Esophagus mucosa (tissue), 1 donor: ENCODE measurements around the gene HBZ. TPM values are rescaled to one million over a fixed set of nuclear protein-coding genes. Genes with fewer than 3 reads are reported as not detected.
"Not testable (repeated sequence)": the region's sequence is repeated elsewhere in the genome, so short reads cannot be mapped to it uniquely, and the experiment has no call there.

ENCODE experiments used
- ATAC-seq: fragments of 200-7000 bp; cut with Tn5 transposase; one replicate; pipeline ENCODE4 v1.9.1; 2020
- total RNA-seq: library from RNA; stranded (reverse); gene quantifications from one replicate; pipeline ENCODE4 v1.2.4, GENCODE V29; 2023
- donor health status: DM: yes; HTN: yes; CAD: no.

The HBZ gene
- total RNA-seq, 1 donor from 2014 or later, result not detected

DNA sequence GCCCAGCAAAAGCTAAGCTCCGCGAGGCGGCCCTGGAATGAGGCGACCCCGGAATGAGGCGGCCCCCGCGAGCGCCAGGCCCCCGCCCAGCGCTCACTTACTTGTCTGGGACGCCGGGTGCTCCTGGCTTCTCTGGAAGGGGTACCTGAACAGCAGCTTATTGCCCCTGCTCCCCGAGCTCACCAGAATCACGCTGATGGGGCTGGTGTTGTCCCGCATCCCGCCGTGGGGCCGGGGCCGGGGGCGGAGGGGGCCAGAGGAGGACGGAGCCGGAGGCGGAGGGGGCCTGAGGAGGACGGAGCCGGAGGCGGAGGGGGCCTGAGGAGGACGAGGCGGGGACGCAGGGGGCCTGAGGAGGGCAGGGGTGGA lies 14.4 kb upstream of the HBZ start:
- peak; percentile 47 for ATAC-seq

DNA sequence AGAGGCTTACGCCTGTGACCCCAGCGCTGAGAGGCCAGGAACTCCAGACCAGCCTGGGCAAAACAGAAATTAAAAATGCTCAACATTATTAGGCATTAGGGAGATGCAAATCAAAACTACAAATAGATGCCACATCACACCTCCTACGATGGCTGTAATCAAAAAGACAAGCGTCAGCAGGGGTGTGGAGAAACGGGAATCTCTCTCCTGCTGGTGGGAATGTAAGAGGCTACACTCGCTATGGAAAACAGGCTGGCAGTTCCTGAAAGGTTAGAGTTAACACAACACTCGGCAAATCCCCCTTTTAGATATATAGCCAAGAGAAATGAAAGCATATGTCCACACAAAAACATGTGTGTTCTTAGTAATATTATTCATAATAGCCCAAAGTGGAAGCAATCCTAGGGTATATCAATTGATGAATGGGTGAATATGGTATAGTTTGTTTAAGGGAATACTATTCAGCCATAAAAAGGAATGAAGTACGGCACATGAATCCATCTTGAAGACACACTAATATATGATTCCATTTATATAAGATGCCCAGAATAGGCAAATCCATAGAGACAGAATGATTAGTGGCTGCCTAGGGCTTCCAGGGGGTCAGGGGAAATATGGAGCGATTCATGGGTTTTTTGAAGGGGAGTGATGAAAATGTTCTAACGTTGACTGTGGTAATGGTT lies 12.1 kb upstream of the HBZ start:
- ATAC-seq, result no peak

DNA sequence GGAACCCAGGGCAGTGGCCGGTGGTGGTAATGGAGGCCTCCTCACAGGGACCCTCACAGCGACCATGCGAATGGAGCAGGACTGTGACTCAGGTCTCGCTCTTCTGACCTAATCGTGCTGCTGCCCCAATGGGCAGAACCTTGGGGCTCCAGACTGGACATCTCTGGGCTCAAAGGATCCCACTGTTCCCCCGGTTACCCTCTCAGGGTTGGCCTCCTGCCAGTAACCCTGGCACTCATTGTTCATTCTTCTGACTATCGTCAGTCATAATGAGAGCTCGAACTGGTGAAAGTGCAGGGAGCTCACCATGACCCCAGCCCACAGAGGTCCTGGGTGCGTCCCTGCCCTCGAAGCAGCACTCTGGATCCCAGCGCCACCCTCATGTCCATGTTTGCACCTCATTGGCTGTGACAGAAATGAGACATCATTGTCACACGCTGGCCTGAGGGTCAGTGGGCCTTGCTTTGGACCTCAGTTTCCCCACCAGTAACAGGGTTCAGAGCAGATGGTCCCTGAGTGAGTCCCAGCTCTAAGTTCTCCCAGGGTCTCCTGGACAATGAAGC lies 10.0 kb upstream of the HBZ start:
- no peak for ATAC-seq

DNA sequence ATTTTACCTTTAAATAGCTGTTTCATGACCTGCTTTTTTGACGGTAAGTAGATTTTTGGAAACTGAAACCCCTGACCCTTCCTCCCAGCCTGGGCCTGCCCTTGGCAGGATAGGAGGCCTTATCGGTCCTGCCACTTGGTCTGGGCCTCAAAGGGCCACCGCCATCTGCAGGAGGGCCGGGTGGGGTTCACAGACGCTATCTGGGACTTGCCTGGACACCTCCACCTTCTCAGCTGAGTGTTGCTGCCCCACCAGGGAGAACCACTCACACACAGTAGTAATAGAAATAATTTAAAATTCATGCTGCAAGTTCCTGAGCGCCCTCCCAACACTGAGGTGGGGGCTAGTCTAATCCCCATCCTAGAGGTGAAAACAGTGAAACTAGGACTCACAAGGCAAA lies 9.4 kb upstream of the HBZ start:
- ATAC-seq, result no peak

DNA sequence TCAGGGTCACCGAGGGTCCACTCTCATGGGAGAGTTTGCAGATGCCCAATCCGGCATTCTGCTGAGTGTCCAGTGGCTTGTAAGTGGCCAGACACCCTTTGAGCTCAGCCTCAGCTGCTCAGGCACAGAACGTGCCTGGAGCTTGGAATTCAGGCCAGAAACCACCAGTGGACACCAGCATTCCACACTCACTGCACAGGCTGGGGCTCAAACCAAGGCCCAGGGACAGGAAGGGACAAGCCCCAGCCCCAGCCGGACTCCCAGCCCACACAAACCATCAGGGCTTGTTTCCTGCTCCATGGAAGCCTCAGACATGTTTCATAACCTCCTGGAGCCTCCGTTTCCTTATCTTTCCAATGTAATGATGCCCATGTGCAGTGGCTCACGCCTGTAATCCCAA lies 9.0 kb upstream of the HBZ start:
- no peak for ATAC-seq

DNA sequence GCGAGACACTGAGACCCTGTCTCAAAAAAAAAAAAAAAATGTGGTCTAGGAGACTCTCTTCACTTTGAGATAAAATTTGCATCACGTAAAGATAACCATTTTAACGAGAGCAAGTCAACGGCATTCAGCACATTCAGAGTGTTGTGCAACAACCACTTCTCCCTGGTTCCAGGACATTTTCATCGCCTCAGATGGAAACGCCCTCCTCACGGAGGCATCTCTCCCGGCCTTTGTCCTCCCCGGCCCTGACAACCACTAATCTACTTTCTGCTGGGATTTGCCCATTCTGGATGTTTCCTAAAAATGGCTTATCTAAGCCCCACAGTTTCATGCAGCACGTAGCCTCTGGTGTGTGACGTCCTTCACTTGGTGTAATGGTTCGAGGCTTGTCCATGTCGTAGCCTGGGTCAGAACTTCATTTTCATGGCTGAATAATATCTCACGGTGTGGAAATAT lies 7.6 kb upstream of the HBZ start:
- ATAC-seq, result no peak

DNA sequence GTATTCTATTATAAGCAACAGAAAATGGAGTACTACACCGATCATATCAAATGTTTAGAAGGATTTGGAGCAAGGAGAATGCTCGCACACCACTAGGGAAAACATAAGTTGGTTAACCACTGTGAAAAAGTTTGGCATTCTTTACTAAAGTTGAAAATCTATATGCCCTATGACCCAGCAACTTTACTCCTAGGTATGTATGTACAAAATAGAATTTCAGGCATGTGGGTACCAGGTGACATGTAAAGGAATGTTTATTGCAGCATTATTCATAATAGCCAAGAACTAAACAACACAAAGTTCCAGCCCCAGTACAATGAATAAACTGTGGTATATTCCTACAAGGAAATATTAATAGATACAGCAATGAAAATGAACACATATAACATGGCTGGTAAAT lies 5.8 kb upstream of the HBZ start:
- ATAC-seq, result no peak

DNA sequence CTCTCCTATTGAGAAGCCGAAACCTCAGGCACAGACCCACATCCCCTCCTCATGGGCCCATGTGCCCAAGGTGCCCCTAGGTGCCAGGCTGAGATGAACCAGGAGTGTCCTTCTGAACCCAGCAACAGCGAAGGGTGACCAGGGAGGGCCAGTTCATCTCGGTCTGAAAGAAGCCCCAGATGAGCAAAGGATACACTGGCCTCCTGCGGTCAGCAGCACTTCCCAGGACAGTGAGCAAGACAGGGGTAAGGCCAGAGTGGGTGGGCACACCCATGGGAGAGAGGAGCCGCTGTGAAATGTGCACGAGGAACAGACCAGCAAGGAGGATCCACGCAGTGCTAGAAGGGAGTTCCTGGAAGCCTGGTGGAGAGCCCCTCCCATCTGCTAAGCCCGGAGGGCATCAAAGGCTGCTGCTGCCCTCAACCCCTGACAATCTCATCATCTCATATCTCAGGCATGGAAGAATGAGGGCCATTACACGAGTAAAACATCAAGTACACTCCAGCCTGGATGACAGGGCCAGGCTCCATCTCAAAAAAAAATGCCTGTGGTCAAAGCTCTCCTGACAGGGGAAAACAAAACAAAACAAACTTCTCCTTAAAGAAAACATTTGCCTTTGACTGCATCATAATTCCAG lies 3.3 kb upstream of the HBZ start:
- ATAC-seq, result no peak

DNA sequence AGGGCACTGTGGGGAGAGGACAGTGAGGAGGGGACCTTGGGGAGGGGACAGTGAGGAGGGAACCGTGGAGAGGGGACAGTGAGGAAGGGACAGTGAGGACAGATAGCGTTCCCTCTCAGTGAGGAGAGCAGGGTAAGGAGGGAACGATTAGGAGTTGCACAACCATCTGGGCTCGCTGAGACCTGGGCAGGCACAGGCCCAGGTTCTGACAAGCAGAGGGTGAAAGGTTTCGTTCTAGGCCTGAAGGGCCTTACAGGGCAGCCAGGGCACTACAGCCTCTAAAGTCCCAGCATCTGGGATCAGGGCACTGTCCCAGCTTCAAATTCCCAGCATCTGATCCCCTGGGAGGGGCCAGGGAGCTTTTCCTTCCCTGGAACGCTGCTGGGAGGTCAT lies 681 bp downstream of the HBZ start:
- peak; percentile 44 for ATAC-seq

DNA sequence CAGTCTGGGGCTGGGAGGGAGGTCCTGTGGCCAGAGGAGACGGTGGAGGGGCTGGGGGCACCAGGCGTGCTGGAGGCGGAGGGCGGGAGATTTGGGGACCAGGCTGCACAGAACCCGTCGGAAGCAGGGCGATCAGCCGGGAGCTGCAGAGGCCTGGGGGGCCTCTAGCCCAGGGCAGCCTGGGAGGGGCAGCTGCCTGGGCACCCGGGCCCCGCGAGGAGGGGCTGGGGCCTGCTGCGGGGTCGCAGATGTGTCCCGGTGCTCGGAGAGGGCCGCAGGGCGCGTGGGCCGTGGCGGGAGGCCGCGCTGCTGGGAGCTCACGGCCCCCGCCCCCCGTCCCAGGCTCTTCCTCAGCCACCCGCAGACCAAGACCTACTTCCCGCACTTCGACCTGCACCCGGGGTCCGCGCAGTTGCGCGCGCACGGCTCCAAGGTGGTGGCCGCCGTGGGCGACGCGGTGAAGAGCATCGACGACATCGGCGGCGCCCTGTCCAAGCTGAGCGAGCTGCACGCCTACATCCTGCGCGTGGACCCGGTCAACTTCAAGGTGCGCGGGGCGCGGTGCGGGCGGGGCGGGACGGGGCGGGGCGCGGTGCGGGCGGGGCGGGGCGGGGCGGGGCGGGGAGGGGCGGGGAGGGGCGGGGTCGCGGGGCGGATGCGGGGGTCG lies 1.2 kb downstream of the HBZ start:
- peak; percentile 48 for ATAC-seq

DNA sequence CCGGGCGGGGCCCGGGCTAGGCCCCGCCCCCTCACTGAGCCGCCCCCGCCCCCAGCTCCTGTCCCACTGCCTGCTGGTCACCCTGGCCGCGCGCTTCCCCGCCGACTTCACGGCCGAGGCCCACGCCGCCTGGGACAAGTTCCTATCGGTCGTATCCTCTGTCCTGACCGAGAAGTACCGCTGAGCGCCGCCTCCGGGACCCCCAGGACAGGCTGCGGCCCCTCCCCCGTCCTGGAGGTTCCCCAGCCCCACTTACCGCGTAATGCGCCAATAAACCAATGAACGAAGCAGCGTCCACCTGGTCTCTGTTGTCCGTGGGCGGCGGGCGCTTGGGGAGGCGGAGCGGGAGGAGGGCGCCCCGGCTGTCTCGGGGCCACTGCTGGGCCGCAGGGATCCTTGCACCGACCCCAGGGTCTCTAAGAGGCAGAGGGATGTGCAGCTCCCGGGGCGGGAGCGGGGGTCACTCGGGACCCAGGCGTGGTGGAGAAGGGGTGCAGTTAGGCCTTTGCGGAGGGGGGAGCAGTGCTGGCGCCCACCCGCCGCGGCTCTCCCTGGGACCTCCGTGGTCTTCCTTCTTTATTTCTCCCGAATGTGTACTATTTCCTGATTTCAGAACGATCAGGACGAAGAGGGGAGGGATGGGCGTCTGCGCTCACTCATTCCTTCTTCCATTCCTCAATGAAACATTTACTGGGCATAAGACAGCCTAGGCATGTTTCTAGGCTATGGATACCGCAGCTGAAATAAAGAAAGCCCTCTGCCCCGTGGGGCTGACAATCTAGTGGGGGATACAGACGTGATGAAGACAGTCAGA lies 2.0 kb downstream of the HBZ start:
- peak; percentile 8 for ATAC-seq

DNA sequence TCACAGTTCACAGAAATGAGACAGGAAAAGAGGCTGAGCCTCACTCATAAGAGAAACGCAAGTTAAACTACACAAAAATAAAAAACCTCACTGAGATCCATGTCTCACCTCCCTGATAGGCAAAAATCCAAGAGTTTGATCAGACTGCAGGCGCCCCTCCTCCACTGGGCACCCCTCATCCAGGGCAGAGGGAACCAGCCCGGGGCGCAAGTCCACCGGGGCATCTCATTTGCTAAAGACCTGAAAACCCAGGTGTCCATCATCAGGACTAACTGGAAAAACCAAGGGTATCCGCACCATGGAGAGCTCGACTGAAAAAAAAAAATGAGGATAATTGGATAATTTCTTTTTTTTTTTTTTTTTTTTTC lies 2.6 kb downstream of the HBZ start:
- ATAC-seq, result no peak

DNA sequence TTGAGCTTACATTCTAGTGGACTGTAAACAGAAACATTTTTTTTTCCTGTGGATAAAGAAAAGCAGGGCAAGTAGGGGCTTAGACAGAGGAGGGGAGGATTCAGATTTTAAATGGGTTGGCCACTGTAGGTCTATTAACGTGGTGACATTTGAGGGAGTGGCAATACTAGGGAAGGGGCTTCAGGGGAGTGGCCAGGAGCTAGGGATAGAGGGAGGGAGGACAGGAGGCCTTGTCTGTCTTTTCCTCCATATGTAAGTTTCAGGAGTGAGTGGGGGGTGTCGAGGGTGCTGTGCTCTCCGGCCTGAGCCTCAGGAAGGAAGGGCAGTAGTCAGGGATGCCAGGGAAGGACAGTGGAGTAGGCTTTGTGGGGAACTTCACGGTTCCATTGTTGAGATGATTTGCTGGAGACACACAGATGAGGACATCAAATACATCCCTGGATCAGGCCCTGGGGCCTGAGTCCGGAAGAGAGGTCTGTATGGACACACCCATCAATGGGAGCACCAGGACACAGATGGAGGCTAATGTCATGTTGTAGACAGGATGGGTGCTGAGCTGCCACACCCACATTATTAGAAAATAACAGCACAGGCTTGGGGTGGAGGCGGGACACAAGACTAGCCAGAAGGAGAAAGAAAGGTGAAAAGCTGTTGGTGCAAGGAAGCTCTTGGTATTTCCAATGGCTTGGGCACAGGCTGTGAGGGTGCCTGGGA lies 6.8 kb downstream of the HBZ start:
- no peak for ATAC-seq

DNA sequence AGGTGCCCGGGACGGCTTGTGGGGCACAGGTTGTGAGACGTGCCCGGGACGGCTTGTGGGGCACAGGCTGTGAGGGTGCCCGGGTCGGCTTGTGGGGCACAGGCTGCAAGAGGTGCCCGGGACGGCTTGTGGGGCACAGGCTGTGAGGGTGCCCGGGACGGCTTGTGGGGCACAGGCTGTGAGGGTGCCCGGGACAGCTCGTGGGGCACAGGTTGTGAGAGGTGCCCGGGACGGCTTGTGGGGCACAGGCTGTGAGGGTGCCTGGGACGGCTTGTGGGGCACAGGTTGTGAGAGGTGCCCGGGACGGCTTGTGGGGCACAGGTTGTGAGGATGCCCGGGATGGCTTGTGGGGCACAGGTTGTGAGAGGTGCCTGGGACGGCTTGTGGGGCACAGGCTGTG lies 7.8 kb downstream of the HBZ start:
- not testable (repeated sequence) for ATAC-seq

DNA sequence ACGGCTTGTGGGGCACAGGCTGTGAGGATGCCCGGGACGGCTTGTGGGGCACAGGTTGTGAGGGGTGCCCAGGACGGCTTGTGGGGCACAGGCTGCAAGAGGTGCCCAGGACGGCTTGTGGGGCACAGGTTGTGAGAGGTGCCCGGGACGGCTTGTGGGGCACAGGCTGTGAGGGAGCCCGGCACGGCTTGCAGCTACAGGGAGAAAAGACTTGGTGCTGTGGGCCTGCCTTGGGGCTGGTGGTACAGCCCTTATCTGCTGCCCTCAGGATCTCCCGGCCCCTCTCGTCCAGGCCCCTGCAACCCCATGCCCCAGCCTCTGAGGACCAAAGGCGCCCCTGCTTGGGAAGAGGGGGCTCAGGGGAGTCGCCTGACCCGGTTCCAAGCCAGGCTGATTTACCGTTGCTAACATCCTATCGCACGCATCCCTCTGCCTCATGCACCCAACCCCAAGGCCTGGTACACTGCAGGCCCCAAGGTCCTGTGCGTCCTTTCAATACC lies 8.3 kb downstream of the HBZ start:
- ATAC-seq, result no peak

DNA sequence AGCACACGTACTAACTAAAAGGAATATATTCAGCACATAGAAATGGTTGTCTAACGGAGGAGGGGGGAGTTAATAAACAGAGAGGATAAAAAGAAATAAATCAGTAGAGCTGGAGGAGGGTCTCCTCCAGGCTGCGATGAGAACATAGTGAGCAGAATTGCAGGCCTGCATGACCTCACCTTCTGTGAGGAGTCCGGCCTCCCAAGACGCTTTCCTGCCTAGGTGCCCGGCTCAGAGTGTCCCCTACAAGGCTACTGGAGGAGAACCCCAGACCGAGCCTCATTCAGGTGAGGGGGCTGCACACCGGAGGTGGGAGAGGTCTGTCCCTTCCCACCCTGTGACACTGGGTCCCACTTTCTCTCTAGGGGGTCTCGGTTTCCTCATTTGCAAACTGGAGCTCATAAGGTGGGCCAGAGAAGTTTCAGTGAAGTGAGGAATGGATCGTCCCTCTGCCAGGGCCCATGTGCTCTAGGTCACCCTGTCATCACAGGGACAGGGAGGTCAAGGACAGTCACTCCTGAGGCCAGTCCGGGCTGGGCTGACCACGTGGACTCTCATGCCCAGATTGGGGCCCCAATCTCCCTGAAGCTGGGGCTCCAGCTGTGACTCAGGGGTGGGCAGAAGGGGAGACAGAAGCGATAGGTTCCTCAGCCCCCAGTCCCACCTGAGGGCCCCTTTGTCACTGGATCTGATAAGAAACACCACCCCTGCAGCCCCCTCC lies 10.0 kb downstream of the HBZ start:
- no peak for ATAC-seq

DNA sequence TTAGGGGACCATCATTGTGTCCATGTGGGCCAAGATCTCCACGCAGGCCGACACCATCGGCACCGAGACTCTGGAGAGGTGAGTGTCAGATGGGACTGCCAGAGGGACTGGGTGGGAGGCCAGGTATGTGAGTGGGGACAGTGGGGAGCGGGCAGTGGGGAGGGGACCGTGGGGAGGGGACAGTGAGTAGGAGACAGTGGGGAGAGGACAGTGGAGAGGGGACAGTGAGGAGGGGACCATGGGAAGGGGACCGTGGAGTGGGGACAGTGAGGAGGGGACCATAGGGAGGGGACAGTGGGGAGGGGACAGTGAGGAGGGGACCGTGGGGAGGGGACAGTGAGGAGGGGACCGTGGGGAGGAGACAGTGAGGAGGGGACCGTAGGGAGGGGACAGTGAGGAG lies 10.7 kb downstream of the HBZ start:
- ATAC-seq, result not testable (repeated sequence)

DNA sequence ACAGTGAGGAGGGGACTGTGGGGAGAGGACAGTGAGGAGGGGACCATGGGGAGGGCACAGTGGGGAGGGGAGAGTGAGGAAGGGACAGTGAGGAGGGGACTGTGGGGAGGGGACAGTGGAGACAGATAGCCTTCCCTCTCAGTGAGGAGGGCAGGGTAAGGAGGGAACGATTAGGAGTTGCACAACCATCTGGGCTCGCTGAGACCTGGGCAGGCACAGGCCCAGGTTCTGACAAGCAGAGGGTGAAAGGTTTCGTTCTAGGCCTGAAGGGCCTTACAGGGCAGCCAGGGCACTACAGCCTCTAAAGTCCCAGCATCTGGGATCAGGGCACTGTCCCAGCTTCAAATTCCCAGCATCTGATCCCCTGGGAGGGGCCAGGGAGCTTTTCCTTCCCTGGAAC lies 11.3 kb downstream of the HBZ start:
- not testable (repeated sequence) for ATAC-seq

DNA sequence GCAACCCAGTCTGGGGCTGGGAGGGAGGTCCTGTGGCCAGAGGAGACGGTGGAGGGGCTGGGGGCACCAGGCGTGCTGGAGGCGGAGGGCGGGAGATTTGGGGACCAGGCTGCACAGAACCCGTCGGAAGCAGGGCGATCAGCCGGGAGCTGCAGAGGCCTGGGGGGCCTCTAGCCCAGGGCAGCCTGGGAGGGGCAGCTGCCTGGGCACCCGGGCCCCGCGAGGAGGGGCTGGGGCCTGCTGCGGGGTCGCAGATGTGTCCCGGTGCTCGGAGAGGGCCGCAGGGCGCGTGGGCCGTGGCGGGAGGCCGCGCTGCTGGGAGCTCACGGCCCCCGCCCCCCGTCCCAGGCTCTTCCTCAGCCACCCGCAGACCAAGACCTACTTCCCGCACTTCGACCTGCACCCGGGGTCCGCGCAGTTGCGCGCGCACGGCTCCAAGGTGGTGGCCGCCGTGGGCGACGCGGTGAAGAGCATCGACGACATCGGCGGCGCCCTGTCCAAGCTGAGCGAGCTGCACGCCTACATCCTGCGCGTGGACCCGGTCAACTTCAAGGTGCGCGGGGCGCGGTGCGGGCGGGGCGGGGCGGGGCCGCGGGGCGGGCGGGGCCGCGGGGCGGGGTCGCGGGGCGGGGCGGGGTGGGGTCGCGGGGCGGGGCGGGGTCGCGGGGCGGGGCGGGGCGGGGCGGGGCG lies 11.8 kb downstream of the HBZ start:
- peak; percentile 35 for ATAC-seq

DNA sequence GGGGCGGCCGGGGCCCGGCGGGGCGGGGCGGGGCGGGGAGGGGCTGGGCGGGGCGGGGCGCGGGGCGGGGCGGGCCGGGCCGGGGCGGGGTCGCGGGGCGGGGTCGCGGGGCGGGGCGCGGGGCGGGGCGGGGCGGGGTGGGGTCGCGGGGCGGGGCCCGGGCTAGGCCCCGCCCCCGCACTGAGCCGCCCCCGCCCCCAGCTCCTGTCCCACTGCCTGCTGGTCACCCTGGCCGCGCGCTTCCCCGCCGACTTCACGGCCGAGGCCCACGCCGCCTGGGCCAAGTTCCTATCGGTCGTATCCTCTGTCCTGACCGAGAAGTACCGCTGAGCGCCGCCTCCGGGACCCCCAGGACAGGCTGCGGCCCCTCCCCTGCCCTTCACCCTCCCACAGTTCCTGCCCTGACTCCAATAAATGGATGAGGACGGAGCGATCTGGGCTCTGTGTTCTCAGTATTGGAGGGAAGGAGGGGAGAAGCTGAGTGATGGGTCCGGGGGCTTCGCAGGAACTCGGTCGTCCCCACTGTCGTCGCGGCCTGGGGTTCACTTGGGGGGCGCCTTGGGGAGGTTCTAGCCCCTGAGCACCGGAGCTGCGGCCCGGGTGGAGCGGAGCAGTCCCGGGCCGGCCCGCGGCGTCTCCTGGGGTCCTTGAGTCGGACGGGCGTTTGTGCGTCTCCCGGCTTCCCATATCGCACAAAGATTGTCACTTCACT lies 12.5 kb downstream of the HBZ start:
- ATAC-seq, result peak; percentile 6
